ENCODE measurements around the gene STAT1. TPM values are rescaled to one million over a fixed set of nuclear protein-coding genes. Genes with fewer than 3 reads are reported as not detected.

Gene STAT1
- total and polyA plus RNA-seq, 4 donors = 30.1 to 70.7 (median 55.7) TPM

DNA sequence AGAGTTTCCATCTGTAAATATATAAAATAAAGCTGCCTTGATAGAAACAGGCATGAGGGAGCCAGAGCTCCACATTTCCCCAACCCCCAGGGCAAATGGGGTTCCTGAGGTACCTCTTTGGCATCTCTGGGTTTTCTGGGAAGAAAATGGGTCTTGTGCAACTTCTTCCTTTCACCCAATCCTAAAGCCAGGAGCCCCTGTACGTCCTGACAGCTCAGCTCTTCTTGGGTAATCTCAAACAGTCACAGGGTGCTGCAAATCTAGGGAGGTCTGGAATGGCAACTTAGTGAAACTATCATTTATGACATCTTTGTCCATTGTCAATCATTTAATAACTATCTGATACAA, 36.6 kb upstream of the STAT1 start:
- no peak overlapping the region for H3K4me3 ChIP-seq (ENCODE audit: low read length in 2 of 2)
- peak; percentile 22 for ATAC-seq (ENCODE audit: low FRiP score)

GRCh38 chr2:191049728-191050639, 36.0 kb upstream of the STAT1 start:
- no peaks in the 10 kb centered on the region for H3K36me3 ChIP-seq (ENCODE audit: control insufficient read depth in 1 of 2, insufficient read depth in 2 of 2, low read length in 1 of 2)
- H3K27me3 ChIP-seq (ENCODE audit: control insufficient read depth in 1 of 2, insufficient read depth in 2 of 2, low read length in 1 of 2) = no peaks in the 10 kb centered on the region
- no peaks in the 10 kb centered on the region for H3K9me3 ChIP-seq (ENCODE audit: control insufficient read depth, low read length)
- WGBS, 2 donors = 46 to 48% methylated on average over 4 of the region's 4 CpGs
- H3K4me3 ChIP-seq (ENCODE audit: low read length in 2 of 2) = no peak overlapping the region
- H3K27ac ChIP-seq (ENCODE audit: low read depth in 1 of 2, low read length in 2 of 2) = no peak overlapping the region
- H3K4me1 ChIP-seq (ENCODE audit: control insufficient read depth in 1 of 2, insufficient read depth in 2 of 2, low read length in 2 of 2) = no peaks in the 10 kb centered on the region
- ATAC-seq (ENCODE audit: low FRiP score) (peak; percentile 17), DNase-seq (no peak)
- intact Hi-C loops (cut with DNase I) = loop anchor here (5.0 to 10.0 kb wide), 3 partner anchors 107 to 465 kb away; no protein-coding TSS in a partner anchor

More for the DNA sequence above, 36.6 kb upstream of the STAT1 start:
- 57 to 71% methylated on average over 1 of the region's 1 CpG for WGBS, 2 donors
- no peak overlapping the region for H3K27ac ChIP-seq (ENCODE audit: low read depth in 1 of 2, low read length in 2 of 2)
- H3K4me1 ChIP-seq (ENCODE audit: control insufficient read depth in 1 of 2, insufficient read depth in 2 of 2, low read length in 2 of 2) = no peaks in the 10 kb centered on the region
- no peaks in the 10 kb centered on the region for H3K9me3 ChIP-seq (ENCODE audit: control insufficient read depth, low read length)
- H3K27me3 ChIP-seq (ENCODE audit: control insufficient read depth in 1 of 2, insufficient read depth in 2 of 2, low read length in 1 of 2) = no peaks in the 10 kb centered on the region
- intact Hi-C loops (cut with DNase I) = loop anchor here (5.0 to 10.0 kb wide), 3 partner anchors 107 to 464 kb away; no protein-coding TSS in a partner anchor
- H3K36me3 ChIP-seq (ENCODE audit: control insufficient read depth in 1 of 2, insufficient read depth in 2 of 2, low read length in 1 of 2) = no peaks in the 10 kb centered on the region
- DNase-seq = no peak

- DNase-seq = no peak
- H3K9me3 ChIP-seq (ENCODE audit: control insufficient read depth, low read length) = no peaks in the 10 kb centered on the region
- no peaks in the 10 kb centered on the region for H3K27me3 ChIP-seq (ENCODE audit: control insufficient read depth in 1 of 2, insufficient read depth in 2 of 2, low read length in 1 of 2)
- intact Hi-C loops (cut with DNase I) = no loop called here
- no peaks in the 10 kb centered on the region for H3K4me1 ChIP-seq (ENCODE audit: control insufficient read depth in 1 of 2, insufficient read depth in 2 of 2, low read length in 2 of 2)
- WGBS, 2 donors = 89% methylated on average over 3 of the region's 3 CpGs
- no peak overlapping the region for H3K4me3 ChIP-seq (ENCODE audit: low read length in 2 of 2)
- no peaks in the 10 kb centered on the region for H3K36me3 ChIP-seq (ENCODE audit: control insufficient read depth in 1 of 2, insufficient read depth in 2 of 2, low read length in 1 of 2)
- ATAC-seq (ENCODE audit: low FRiP score) = no peak
- H3K27ac ChIP-seq (ENCODE audit: low read depth in 1 of 2, low read length in 2 of 2) = no peak overlapping the region
Observed at GRCh38 chr2:191048073-191048472, 34.1 kb upstream of the STAT1 start.

GRCh38 chr2:191045141-191045540, 31.2 kb upstream of the STAT1 start:
- Histone ChIP-seq H3K4me3 (ENCODE audit: low read length in 2 of 2) (no peak overlapping the region), H3K27me3 (ENCODE audit: control insufficient read depth in 1 of 2, insufficient read depth in 2 of 2, low read length in 1 of 2) (no peaks in the 10 kb centered on the region), H3K4me1 (ENCODE audit: control insufficient read depth in 1 of 2, insufficient read depth in 2 of 2, low read length in 2 of 2) (no peaks in the 10 kb centered on the region), H3K27ac (ENCODE audit: low read depth in 1 of 2, low read length in 2 of 2) (no peak overlapping the region), H3K36me3 (ENCODE audit: control insufficient read depth in 1 of 2, insufficient read depth in 2 of 2, low read length in 1 of 2) (no peaks in the 10 kb centered on the region), H3K9me3 (ENCODE audit: control insufficient read depth, low read length) (no peaks in the 10 kb centered on the region)
- DNase-seq (no peak), ATAC-seq (ENCODE audit: low FRiP score) (no peak)
- intact Hi-C loops (cut with DNase I) = no loop called here
- WGBS, 2 donors = 27 to 49% methylated on average over 1 of the region's 1 CpG

DNA sequence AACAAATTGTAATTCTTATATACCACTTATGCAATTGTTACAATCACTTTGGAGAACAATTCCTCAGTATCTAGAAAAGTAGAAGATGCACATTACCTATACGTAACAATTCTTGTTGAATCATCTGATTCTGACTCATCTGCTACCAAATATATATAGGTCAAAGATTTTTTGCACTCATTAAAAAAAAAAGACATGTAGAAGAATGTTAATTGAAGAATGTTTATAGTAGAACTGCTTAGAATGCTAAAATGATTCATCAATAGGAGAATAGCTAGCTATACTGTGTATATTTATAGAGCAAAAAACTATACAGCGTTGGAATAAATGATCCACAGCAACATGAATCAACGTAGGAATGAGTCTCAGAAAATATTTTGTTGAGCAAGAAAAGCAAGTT, 29.5 kb upstream of the STAT1 start:
- Histone ChIP-seq H3K36me3 (ENCODE audit: control insufficient read depth in 1 of 2, insufficient read depth in 2 of 2, low read length in 1 of 2) (no peaks in the 10 kb centered on the region), H3K4me1 (ENCODE audit: control insufficient read depth in 1 of 2, insufficient read depth in 2 of 2, low read length in 2 of 2) (no peaks in the 10 kb centered on the region), H3K4me3 (ENCODE audit: low read length in 2 of 2) (no peak overlapping the region), H3K27me3 (ENCODE audit: control insufficient read depth in 1 of 2, insufficient read depth in 2 of 2, low read length in 1 of 2) (no peaks in the 10 kb centered on the region), H3K9me3 (ENCODE audit: control insufficient read depth, low read length) (no peaks in the 10 kb centered on the region), H3K27ac (ENCODE audit: low read depth in 1 of 2, low read length in 2 of 2) (no peak overlapping the region)
- no peak for ATAC-seq (ENCODE audit: low FRiP score)
- no peak for DNase-seq
- intact Hi-C loops (cut with DNase I) = no loop called here
- 90 to 92% methylated on average over 3 of the region's 3 CpGs for WGBS, 2 donors

GRCh38 chr2:191041418-191042161, 27.6 kb upstream of the STAT1 start:
- Histone ChIP-seq H3K27me3 (ENCODE audit: control insufficient read depth in 1 of 2, insufficient read depth in 2 of 2, low read length in 1 of 2) (no peaks in the 10 kb centered on the region), H3K4me1 (ENCODE audit: control insufficient read depth in 1 of 2, insufficient read depth in 2 of 2, low read length in 2 of 2) (no peaks in the 10 kb centered on the region), H3K4me3 (ENCODE audit: low read length in 2 of 2) (no peak overlapping the region), H3K9me3 (ENCODE audit: control insufficient read depth, low read length) (no peaks in the 10 kb centered on the region), H3K27ac (ENCODE audit: low read depth in 1 of 2, low read length in 2 of 2) (no peak overlapping the region), H3K36me3 (ENCODE audit: control insufficient read depth in 1 of 2, insufficient read depth in 2 of 2, low read length in 1 of 2) (no peaks in the 10 kb centered on the region)
- no peak for DNase-seq
- intact Hi-C loops (cut with DNase I) = no loop called here
- WGBS, 2 donors = 95 to 97% methylated on average over 3 of the region's 3 CpGs
- ATAC-seq (ENCODE audit: low FRiP score) = peak; percentile 29

DNA sequence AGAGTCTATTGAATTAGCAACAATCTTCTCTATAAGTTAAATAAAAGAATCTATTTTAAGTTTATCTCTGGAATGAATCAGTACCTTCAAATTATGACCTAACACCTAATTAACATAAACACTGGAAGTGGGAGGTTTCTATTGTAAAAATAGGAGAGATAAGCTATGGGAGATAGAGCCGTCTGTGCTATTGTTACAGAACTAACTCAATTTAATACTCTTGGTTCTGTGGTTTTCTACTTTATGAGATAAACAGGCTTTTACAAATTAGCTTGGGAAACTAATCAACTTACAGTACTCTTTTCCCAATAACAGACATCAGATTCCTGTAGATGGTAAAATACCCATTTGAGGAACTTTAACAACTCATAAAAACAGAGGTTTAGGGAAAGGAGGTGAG, 25.6 kb upstream of the STAT1 start:
- WGBS, 2 donors = 75 to 77% methylated on average over 1 of the region's 1 CpG
- no peaks in the 10 kb centered on the region for H3K36me3 ChIP-seq (ENCODE audit: control insufficient read depth in 1 of 2, insufficient read depth in 2 of 2, low read length in 1 of 2)
- no peak overlapping the region for H3K4me3 ChIP-seq (ENCODE audit: low read length in 2 of 2)
- DNase-seq (no peak), ATAC-seq (ENCODE audit: low FRiP score) (no peak)
- H3K27me3 ChIP-seq (ENCODE audit: control insufficient read depth in 1 of 2, insufficient read depth in 2 of 2, low read length in 1 of 2) = no peaks in the 10 kb centered on the region
- no peaks in the 10 kb centered on the region for H3K4me1 ChIP-seq (ENCODE audit: control insufficient read depth in 1 of 2, insufficient read depth in 2 of 2, low read length in 2 of 2)
- no peaks in the 10 kb centered on the region for H3K9me3 ChIP-seq (ENCODE audit: control insufficient read depth, low read length)
- intact Hi-C loops (cut with DNase I) = no loop called here
- H3K27ac ChIP-seq (ENCODE audit: low read depth in 1 of 2, low read length in 2 of 2) = no peak overlapping the region

DNA sequence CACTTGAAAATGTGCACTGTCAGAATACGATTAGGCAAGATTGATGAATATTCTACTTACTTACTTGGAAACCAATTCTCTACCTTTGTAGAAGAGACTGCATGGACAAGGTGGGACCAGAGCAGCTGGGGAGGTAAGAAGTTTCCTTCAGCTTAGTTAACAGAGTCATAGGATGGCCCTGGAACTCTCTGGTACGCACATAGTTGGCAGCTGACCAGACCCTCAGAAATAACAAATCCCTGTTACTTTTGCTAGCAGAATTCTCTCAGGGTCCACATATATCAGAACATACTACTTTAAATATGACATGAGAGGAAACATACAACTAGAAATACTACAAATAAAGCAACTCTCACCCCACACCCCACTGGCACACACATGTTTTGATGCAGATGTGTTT, 24.8 kb upstream of the STAT1 start:
- Histone ChIP-seq H3K27ac (ENCODE audit: low read depth in 1 of 2, low read length in 2 of 2) (no peak overlapping the region), H3K4me3 (ENCODE audit: low read length in 2 of 2) (no peak overlapping the region), H3K9me3 (ENCODE audit: control insufficient read depth, low read length) (no peaks in the 10 kb centered on the region), H3K27me3 (ENCODE audit: control insufficient read depth in 1 of 2, insufficient read depth in 2 of 2, low read length in 1 of 2) (no peaks in the 10 kb centered on the region), H3K4me1 (ENCODE audit: control insufficient read depth in 1 of 2, insufficient read depth in 2 of 2, low read length in 2 of 2) (no peaks in the 10 kb centered on the region), H3K36me3 (ENCODE audit: control insufficient read depth in 1 of 2, insufficient read depth in 2 of 2, low read length in 1 of 2) (no peaks in the 10 kb centered on the region)
- 89 to 90% methylated on average over 2 of the region's 2 CpGs for WGBS, 2 donors
- ATAC-seq (ENCODE audit: low FRiP score) (no peak), DNase-seq (no peak)
- intact Hi-C loops (cut with DNase I) = no loop called here
